AG09319 (cell line): Measurements from ENCODE around the gene SRPRA.
"Not testable (repeated sequence)": the region's sequence is repeated elsewhere in the genome, so short reads cannot be mapped to it uniquely, and the experiment has no call there.

Source experiments
- DNase-seq: peaks from one replicate; pipeline ENCODE4 v3.0.0-alpha.2; 2010; ENCODE audit warnings: low read depth; ENCODE audit errors: extremely low read depth
- CTCF ChIP-seq: IDR thresholded peaks from 2 replicates; pipeline ENCODE4 v1.5.1; 2011; ENCODE audit warnings: low read depth, mild to moderate bottlenecking, inconsistent platforms, low read length, moderate library complexity

SRPRA gene

DNA sequence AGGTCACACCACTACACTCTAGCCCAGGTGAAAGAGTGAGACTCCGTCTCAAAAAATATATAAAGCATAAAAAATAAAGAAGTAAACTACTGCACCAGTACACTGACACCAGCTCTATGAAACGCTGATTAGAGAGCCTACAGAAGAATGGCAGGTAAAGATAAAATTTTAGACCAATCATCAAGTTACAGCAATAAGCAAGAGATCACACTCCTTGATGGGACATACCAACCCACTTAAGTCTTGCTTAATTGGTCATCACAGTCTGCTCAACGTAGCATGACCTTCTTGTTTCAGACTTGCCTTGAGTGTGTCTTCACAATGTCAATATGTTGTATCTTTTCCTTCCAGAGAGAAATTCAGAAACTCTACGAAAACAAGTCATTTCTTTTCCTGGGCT lies 12.5 kb downstream of the SRPRA start:
- TF ChIP-seq CTCF = no peak
- no peak for DNase-seq

- DNase-seq = not testable (repeated sequence)
Observed at GRCh38 chr11:126255507-126255906, 13.2 kb downstream of the SRPRA start.

DNA sequence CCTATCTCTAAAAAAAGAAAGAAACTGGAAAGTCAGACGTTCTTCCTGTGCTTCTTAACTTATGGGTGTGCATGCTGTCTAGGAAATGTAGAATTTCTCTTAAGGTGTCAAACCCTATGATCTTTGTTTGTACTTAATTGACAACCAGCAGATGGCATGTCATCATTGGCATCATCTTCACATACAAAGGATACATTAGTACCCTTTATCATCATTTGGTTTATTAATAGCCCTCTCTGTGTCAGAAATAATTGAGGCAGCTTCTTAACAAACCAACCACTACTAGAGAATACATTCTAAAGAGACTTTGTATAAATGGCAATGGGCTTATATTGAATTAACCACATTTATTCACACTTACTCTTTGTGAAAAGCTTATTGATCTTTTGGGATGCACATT lies 13.9 kb downstream of the SRPRA start:
- no peak for TF ChIP-seq CTCF
- no peak for DNase-seq

DNA sequence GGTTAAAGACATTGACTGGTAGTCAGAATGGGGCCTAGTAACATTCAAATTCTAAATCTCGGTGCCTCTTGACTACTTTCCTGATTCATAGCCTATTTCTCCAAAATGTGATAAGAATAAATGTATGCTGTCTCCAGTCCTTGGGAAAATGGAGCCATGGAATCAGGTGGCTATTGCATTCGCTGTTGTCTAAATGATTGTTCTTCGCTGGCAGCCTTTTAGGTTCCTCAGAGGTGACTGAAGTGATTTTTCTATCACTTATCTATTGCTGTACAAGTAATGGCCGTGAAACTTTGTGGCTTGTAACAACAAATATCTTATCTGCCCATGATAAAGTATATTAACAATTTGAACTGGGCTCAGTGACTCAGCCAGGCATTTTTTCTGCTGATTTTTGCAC lies 15.4 kb downstream of the SRPRA start:
- TF ChIP-seq CTCF = no peak
- no peak for DNase-seq

DNA sequence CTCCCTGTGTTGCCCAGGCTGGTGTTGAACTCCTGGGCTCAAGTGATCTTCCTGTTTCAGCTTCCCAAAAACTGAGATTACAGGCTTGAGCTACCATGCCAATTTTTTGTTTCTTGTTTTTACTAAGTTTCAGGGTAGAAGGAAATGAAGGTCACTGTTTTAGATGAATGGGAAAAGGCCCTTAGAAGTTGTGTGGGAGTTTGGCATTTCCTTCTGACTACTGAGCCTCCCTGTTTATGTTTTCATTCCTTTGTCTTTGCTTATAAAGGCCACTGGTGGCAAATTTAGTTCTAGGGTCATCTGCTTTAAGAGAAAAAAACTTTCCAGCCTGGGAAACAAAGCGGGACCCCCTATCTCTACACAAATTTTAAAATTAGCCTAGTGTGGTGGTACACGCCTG lies 22.1 kb downstream of the SRPRA start:
- DNase-seq = no peak
- no peak for TF ChIP-seq CTCF

DNA sequence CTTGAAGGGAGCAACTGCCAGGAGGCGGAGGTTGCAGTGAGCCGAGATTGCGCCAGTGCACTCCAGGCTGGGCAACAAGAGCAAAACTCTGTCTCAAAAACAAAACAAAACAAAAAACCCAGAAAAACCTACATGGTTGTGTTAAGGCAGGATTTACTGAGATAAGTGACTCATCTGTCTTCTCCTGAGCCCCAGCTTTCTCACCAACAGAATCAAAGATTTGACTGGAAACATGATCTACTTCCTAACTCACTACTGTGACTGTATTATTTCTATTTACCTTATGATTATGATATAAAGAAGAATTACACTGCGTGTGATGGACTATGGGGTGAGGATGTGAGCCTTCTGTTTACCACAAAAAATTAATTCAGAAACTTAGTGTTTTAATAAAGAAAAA lies 35.3 kb downstream of the SRPRA start:
- no peak for DNase-seq
- no peak for TF ChIP-seq CTCF

GRCh38 chr11:126232683-126233082 lies 36.0 kb downstream of the SRPRA start:
- TF ChIP-seq CTCF = no peak
- no peak for DNase-seq

DNA sequence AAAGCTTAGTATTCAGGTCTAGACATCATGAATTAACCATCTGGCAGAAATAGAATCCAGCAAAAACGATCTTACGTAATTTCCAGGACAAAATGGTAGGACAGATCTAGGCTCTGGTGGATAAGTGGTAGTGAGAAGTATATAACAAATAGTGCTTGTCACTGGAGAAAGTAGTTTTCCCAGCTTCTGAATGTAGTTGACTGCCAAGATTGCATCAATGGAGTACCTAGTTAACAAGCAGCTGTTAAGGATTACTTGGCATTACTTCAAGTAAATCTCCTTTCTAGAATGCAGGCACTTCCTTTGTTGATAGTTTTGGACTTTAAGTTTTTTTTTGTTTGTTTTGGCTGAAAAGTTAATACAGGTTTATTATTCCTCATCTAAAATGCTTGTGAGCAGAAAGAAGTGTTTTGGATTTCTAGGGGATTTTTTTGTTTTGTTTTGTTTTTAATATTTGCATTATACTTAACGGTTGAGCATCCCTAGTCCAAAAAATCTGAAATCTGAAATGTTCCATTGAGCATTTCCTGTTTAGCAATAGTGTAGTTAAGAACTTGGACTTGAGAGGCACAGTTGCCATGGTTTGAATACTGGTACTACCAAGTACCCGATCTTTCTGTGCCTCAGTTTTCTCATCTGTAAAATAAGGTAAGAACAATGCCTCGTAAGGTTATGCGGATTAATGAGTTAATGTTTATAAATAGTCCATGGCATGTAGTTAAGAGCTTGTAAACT lies 36.8 kb downstream of the SRPRA start:
- TF ChIP-seq CTCF = no peak
- no peak for DNase-seq
